PC-3 (cell line): Measurements from ENCODE around the gene ERAL1. TPM values are rescaled to one million over a fixed set of nuclear protein-coding genes. Genes with fewer than 3 reads are reported as not detected.

Experiments used
- ATAC-seq: fragments of 200-7000 bp; cut with Tn5 transposase; 2 replicates; pipeline ENCODE4 v1.9.1; 2020; ENCODE audit warnings: mild to moderate bottlenecking, moderate library complexity
- BruUV-seq: library from RNA; stranded (reverse); fragments of 400-500 nt; replicated peaks from 2 replicates; lab custom pipeline; 2021; lab: Mats Ljungman, UMichigan
- CTCF ChIA-PET: fragments of 300-600 bp; sonication (Branson Sonifier 250); formaldehyde crosslinking; loops from one replicate; lab custom pipeline; 2022; ENCODE audit warnings: antibody characterized with exemption; lab: Charles Lee
- POLR2A ChIA-PET: fragments of 300-600 bp; sonication (Branson Sonifier 250); formaldehyde crosslinking; loops from one replicate; lab custom pipeline; 2022; ENCODE audit warnings: antibody characterized with exemption; ENCODE audit not compliant: unreplicated experiment; lab: Charles Lee
- DNase-seq: peaks from one replicate; pipeline ENCODE4 v3.0.0-alpha.2; 2015
- H2AFZ ChIP-seq: fragments of 300-600 bp; sonication (generic); 2 replicates; pipeline ENCODE4 v1.6.0; 2016; ENCODE audit warnings: antibody characterized with exemption, low read length
- H3F3A ChIP-seq: fragments of 300-600 bp; sonication (generic); one replicate; pipeline ENCODE4 v1.6.0; 2017; ENCODE audit warnings: antibody characterized with exemption, low read length, control low read depth, mild to moderate bottlenecking; ENCODE audit not compliant: unreplicated experiment
- H3K27ac ChIP-seq: fragments of 300-600 bp; sonication (generic); 2 replicates; pipeline ENCODE4 v1.5.1; 2016; ENCODE audit warnings: mild to moderate bottlenecking, low read length
- H3K27me3 ChIP-seq: fragments of 300-600 bp; sonication (generic); 2 replicates; pipeline ENCODE4 v1.6.1; 2016; ENCODE audit warnings: low read length, mixed read lengths
- H3K36me3 ChIP-seq: fragments of 300-600 bp; sonication (generic); 2 replicates; pipeline ENCODE4 v1.6.1; 2016; ENCODE audit warnings: low read depth, mixed run types, low read length, mixed read lengths
- H3K4me1 ChIP-seq: fragments of 300-600 bp; sonication (generic); 2 replicates; pipeline ENCODE4 v1.5.1; 2016; ENCODE audit warnings: low read length; ENCODE audit not compliant: insufficient read depth
- H3K4me2 ChIP-seq: fragments of 300-600 bp; sonication (generic); 2 replicates; pipeline ENCODE4 v1.6.0; 2016; ENCODE audit warnings: low read length
- H3K4me3 ChIP-seq: fragments of 300-600 bp; sonication (generic); 2 replicates; pipeline ENCODE4 v1.5.1; 2016; ENCODE audit warnings: mild to moderate bottlenecking, low read length, mixed read lengths
- H3K79me2 ChIP-seq: fragments of 300-600 bp; sonication (generic); 2 replicates; pipeline ENCODE4 v1.6.1; 2017; ENCODE audit warnings: low read length, mixed read lengths
- H3K9ac ChIP-seq: fragments of 300-600 bp; sonication (generic); 2 replicates; pipeline ENCODE4 v1.6.0; 2016; ENCODE audit warnings: mild to moderate bottlenecking, low read length
- H3K9me2 ChIP-seq: fragments of 300-600 bp; sonication (generic); replicated peaks from 2 replicates; pipeline ENCODE4 v1.6.1; 2016; ENCODE audit warnings: mixed run types, low read length, mixed read lengths
- H3K9me3 ChIP-seq: fragments of 300-600 bp; sonication (generic); 2 replicates; pipeline ENCODE4 v1.6.1; 2016; ENCODE audit warnings: low read length, mixed read lengths
- H4K20me1 ChIP-seq: fragments of 300-600 bp; sonication (generic); 2 replicates; pipeline ENCODE4 v1.6.1; 2016; ENCODE audit warnings: low read length, mixed read lengths
- EZH2 ChIP-seq: fragments of 300-600 bp; sonication (generic); IDR thresholded peaks from one replicate; pipeline ENCODE4 v1.6.1; 2017; ENCODE audit warnings: antibody characterized with exemption, mild to moderate bottlenecking, low read length; ENCODE audit not compliant: unreplicated experiment
- EZH2phosphoT487 ChIP-seq: fragments of 300-600 bp; sonication (generic); IDR thresholded peaks from 2 replicates; pipeline ENCODE4 v1.6.1; 2018; ENCODE audit warnings: mild to moderate bottlenecking, antibody characterized with exemption, low read length, borderline replicate concordance
- intact Hi-C: fragments of 100-400 bp; cut with micrococcal nuclease; formaldehyde crosslinking; loops from 2 replicates; pipeline ENCODE4 v1.9.0; 2023
- total RNA-seq: library from RNA; depleted of rRNA; stranded (reverse); fragments of >200 nt; gene quantifications from 2 replicates; pipeline ENCODE4 v1.2.3, GENCODE V29; 2014
- TF ChIP-seq, protein P1 (sequence below): fragments of 300-600 bp; sonication (generic); conservative IDR thresholded peaks from 2 replicates; pipeline ENCODE4 v1.5.1; 2017; ENCODE audit warnings: antibody characterized with exemption, low read depth, mild to moderate bottlenecking, low read length

The ERAL1 gene
- total RNA-seq, 1 experiment from 2014 or later = 30.5 TPM

DNA sequence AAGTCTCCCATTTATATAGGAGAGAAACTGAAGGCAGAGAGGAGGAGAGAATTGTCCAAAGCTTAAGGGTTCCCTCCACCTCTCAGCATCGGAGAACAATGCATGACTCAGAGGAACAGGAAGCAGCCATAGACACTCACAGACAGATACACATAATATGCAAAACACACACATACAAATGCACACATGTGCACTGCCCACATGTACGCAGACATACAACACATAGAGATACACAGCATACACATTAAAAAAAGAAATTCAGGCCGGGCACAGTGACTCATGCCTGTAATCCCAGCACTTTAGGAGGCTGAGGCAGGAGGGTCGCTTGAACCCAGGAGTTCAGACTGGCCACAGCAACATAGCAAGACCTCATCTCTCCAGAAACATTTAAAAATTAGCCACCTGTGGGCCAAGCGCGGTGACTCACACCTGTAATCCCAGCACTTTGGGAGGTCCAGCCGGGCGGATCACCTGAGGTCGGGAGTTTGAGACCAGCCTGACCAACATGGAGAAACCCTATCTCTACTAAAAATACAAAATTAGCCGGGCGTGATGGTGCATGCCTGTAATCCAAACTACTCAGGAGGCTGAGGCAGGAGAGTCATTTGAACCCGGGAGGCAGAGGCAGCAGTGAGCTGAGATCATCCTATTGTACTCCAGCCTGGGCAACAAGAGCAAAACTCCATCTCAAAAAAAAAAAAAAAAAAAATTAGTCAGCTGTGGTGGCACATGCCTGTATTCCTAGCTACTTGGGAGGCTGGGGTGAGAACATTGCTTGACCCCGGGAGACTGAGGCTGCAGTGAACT lies 11.3 kb downstream of the ERAL1 start:
- TF ChIP-seq EZH2 (no peak), EZH2phosphoT487 (no peak)
- TF ChIP-seq, protein P1, sequence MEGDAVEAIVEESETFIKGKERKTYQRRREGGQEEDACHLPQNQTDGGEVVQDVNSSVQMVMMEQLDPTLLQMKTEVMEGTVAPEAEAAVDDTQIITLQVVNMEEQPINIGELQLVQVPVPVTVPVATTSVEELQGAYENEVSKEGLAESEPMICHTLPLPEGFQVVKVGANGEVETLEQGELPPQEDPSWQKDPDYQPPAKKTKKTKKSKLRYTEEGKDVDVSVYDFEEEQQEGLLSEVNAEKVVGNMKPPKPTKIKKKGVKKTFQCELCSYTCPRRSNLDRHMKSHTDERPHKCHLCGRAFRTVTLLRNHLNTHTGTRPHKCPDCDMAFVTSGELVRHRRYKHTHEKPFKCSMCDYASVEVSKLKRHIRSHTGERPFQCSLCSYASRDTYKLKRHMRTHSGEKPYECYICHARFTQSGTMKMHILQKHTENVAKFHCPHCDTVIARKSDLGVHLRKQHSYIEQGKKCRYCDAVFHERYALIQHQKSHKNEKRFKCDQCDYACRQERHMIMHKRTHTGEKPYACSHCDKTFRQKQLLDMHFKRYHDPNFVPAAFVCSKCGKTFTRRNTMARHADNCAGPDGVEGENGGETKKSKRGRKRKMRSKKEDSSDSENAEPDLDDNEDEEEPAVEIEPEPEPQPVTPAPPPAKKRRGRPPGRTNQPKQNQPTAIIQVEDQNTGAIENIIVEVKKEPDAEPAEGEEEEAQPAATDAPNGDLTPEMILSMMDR = no peak
- H3K4me2 ChIP-seq = no peak overlapping the region
- peak; percentile 49 for ATAC-seq
- no peaks in the 10 kb centered on the region for H3K9me2 ChIP-seq
- no peaks in the 10 kb centered on the region for H3K36me3 ChIP-seq
- CTCF ChIA-PET = no interaction called here
- H3K4me1 ChIP-seq = peaks cover 4% of the 10 kb centered on the region; the same call in 1 of the 2 replicates
- H3K27me3 ChIP-seq = no peaks in the 10 kb centered on the region
- no peak overlapping the region for H3K4me3 ChIP-seq
- no peak overlapping the region for H3K9ac ChIP-seq
- no peaks in the 10 kb centered on the region for H3K79me2 ChIP-seq
- no peak for DNase-seq
- POLR2A ChIA-PET = interaction anchor here (0.6 kb wide), 1 partner anchor 103 kb away, joined by 6 read pairs; no protein-coding TSS in a partner anchor
- no TSS peak for BruUV-seq
- H3K27ac ChIP-seq = no peak overlapping the region
- no peaks in the 10 kb centered on the region for H3F3A ChIP-seq
- no peaks in the 10 kb centered on the region for H4K20me1 ChIP-seq
- H3K9me3 ChIP-seq = no peaks in the 10 kb centered on the region
- no peak overlapping the region for H2AFZ ChIP-seq
- intact Hi-C loops = no loop called here

DNA sequence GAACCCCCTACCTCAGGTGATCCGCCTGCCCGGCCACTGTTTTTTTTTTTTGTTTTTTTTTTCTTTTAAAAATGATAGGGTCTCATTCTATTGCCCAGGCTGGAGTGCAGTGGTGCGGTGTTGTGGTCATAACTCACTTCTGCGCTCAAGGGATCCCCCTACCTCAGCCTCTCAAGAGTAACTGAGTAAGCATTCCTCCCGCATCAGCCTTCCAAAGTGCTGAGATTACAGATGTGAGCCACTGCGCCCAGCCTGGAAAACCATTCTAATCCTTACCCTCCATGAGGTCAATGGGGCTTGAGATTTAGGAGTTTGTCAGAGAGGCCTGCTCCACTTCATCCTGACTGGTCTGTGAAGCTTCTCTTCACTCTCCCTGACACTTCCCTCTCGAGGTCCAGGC lies 12.5 kb downstream of the ERAL1 start:
- CTCF ChIA-PET = no interaction called here
- Histone ChIP-seq H3K9me2 (no peaks in the 10 kb centered on the region), H3K4me2 (no peak overlapping the region), H4K20me1 (no peaks in the 10 kb centered on the region), H3K9ac (no peak overlapping the region), H3K36me3 (no peaks in the 10 kb centered on the region), H3K27ac (no peak overlapping the region), H3K4me1 (peaks cover 4% of the 10 kb centered on the region; the same call in 1 of the 2 replicates), H3K4me3 (no peak overlapping the region), H2AFZ (no peak overlapping the region), H3K9me3 (no peaks in the 10 kb centered on the region), H3K79me2 (no peaks in the 10 kb centered on the region), H3K27me3 (no peaks in the 10 kb centered on the region), H3F3A (no peaks in the 10 kb centered on the region)
- DNase-seq (no peak), ATAC-seq (no peak)
- intact Hi-C loops = no loop called here
- TF ChIP-seq, protein P1 = no peak
- TF ChIP-seq EZH2 (no peak), EZH2phosphoT487 (no peak)
- no TSS peak for BruUV-seq
- POLR2A ChIA-PET = no interaction called here

DNA sequence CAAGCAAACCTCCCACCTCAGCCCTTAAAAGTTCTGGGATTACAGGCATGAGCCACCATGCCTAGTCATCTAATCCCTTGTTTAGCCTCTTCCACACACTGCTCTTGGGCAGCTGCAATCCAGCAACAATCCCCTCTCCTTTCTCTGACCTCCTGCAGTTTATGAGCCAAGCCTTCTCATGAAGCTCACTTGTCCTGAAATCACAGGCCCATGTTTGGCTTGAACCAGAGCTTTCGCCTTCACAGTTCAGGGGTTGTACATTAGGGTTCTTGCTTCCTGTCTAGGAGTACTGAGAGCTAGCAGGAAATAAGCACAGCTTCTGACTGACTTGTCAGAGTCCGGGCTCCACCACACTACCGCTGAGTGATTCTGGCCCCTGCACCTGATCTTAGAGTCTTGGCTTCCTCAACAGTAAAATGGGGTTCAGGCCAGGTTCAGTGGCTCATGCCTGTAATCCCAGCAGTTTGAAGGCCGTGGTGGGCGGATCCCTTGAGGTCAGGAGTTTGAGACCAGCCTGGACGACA lies 16.3 kb downstream of the ERAL1 start:
- no TSS peak for BruUV-seq
- no peak for DNase-seq

More for the DNA sequence above, 16.3 kb downstream of the ERAL1 start:
- ChIA-PET CTCF (interaction anchor here (0.5 kb wide), 1 partner anchor 311 kb away, joined by 3 read pairs; no protein-coding TSS in a partner anchor), POLR2A (no interaction called here)
- H3K4me2 ChIP-seq = no peak overlapping the region
- ATAC-seq = no peak
- TF ChIP-seq, protein P1 = no peak
- TF ChIP-seq EZH2 (no peak), EZH2phosphoT487 (no peak)
- H3K79me2 ChIP-seq = no peaks in the 10 kb centered on the region
- H3K9me3 ChIP-seq = no peaks in the 10 kb centered on the region
- H3K4me1 ChIP-seq = peaks cover 7% of the 10 kb centered on the region; the same call in 1 of the 2 replicates
- intact Hi-C loops = no loop called here
- no peaks in the 10 kb centered on the region for H3F3A ChIP-seq
- H3K9me2 ChIP-seq = no peaks in the 10 kb centered on the region
- no peak overlapping the region for H2AFZ ChIP-seq
- no peak overlapping the region for H3K27ac ChIP-seq
- no peaks in the 10 kb centered on the region for H3K36me3 ChIP-seq
- H3K27me3 ChIP-seq = no peaks in the 10 kb centered on the region
- no peaks in the 10 kb centered on the region for H4K20me1 ChIP-seq
- no peak overlapping the region for H3K4me3 ChIP-seq
- no peak overlapping the region for H3K9ac ChIP-seq
